Measurements from ENCODE around the gene ZNF625.

The ZNF625 gene

GRCh38 chr19:12156223-12157058 is at the start of gene ZNF625:
Gene ZNF625, minus strand, starts transcription at chr19:12156734. Its CDS starts 176 bp downstream, at chr19:12156558.
- peak; percentile 65 for DNase-seq

GRCh38 chr19:12205296-12205695 is 48.8 kb upstream of the ZNF625 start:
- no peak for DNase-seq

GRCh38 chr19:12202250-12202649 is 45.7 kb upstream of the ZNF625 start:
- DNase-seq = peak; percentile 75

GRCh38 chr19:12199757-12200419 is 43.4 kb upstream of the ZNF625 start:
- DNase-seq = no peak

- no peak for DNase-seq
These were observed 41.6 kb upstream of the ZNF625 start for GRCh38 chr19:12198136-12198535.

- peak; percentile 88 for DNase-seq
These were observed 38.5 kb upstream of the ZNF625 start for GRCh38 chr19:12194827-12195731.

GRCh38 chr19:12187625-12188024 is 31.1 kb upstream of the ZNF625 start:
- no peak for DNase-seq

- DNase-seq = no peak
These were observed 23.8 kb upstream of the ZNF625 start for GRCh38 chr19:12180377-12180776.

- no peak for DNase-seq
These were observed 10.1 kb upstream of the ZNF625 start for GRCh38 chr19:12166626-12167025.

- DNase-seq = no peak
These were observed 7.3 kb upstream of the ZNF625 start for GRCh38 chr19:12163826-12164225.

GRCh38 chr19:12162882-12163806 is 6.6 kb upstream of the ZNF625 start, which contains the start of gene ZNF136:
Gene ZNF136, plus strand, starts transcription at chr19:12163096. Its CDS starts 108 bp downstream, at chr19:12163204.
- DNase-seq = peak; percentile 96

GRCh38 chr19:12162513-12162881 is 6.0 kb upstream of the ZNF625 start:
- no peak for DNase-seq

GRCh38 chr19:12159773-12160414 is 3.4 kb upstream of the ZNF625 start:
- DNase-seq = peak; percentile 50

- DNase-seq = no peak
These were observed 1.1 kb downstream of the ZNF625 start for GRCh38 chr19:12155324-12155860.

GRCh38 chr19:12145348-12145747 is 11.2 kb downstream of the ZNF625 start:
- no peak for DNase-seq

- no peak for DNase-seq
These were observed 15.2 kb downstream of the ZNF625 start for GRCh38 chr19:12141405-12141736.

GRCh38 chr19:12140545-12141404 is 15.8 kb downstream of the ZNF625 start:
- DNase-seq = peak; percentile 92

GRCh38 chr19:12139885-12140544 is 16.5 kb downstream of the ZNF625 start, which contains the start of gene ZNF20:
Gene ZNF20, minus strand, starts transcription at chr19:12140350. Its CDS starts 168 bp downstream, at chr19:12140182.
- peak; percentile 95 for DNase-seq

GRCh38 chr19:12139269-12139668 is 17.3 kb downstream of the ZNF625 start:
- DNase-seq = no peak

All from activated CD4-positive, alpha-beta T cell treated with anti-CD3 and anti-CD28 coated beads for 48 hours (primary cell).